Thyroid gland (tissue), 4 donors: ENCODE measurements around the gene UST.

Experiments used
- CTCF ChIP-seq, 6 experiments: fragments of 200-600 bp in 3 of 6; fragments of 450-650 bp in 3 of 6; sonication (generic) in 3 of 6; IDR thresholded peaks; one replicate each; pipeline ENCODE4 v1.5.1; 2016 to 2019; ENCODE audit warnings: antibody characterized with exemption in 6 of 6, mild to moderate bottlenecking in 2 of 6, inconsistent platforms in 1 of 6, moderate library complexity in 1 of 6
- POLR2A ChIP-seq, 2 donors: fragments of 450-650 bp; IDR thresholded peaks; one replicate each; pipeline ENCODE4 v1.6.1; 2017; ENCODE audit warnings: antibody characterized with exemption in 2 of 2, mild to moderate bottlenecking in 2 of 2, moderate library complexity in 1 of 2

GRCh38 chr6:148840256-148840655 is 93.4 kb downstream of the UST start:
- TF ChIP-seq CTCF (IDR thresholded peaks at IDR 0.05): no peak
- TF ChIP-seq POLR2A (IDR thresholded peaks at IDR 0.05): no peak
